T-helper 17 cell (primary cell): ENCODE data around the gene PGBD2. TPM values are rescaled to one million over a fixed set of nuclear protein-coding genes. Genes with fewer than 3 reads are reported as not detected.

ENCODE experiments used
- ATAC-seq: fragments of 150-1000 bp; cut with Tn5 transposase; 2 replicates; pipeline ENCODE4 v1.10.0; 2021; ENCODE audit warnings: mild to moderate bottlenecking, moderate library complexity
- DNase-seq, 3 donors: peaks; one replicate each; pipeline versions ENCODE4 v3.0.0 to v3.0.0-alpha.2; 2020 to 2021
- H3K9me3 ChIP-seq: one replicate; pipeline ENCODE4 v1.7.0; 2013; ENCODE audit warnings: low read length, mild to moderate bottlenecking; ENCODE audit not compliant: control insufficient read depth, poor library complexity, severe bottlenecking
- H3K27ac Mint-ChIP-seq: one replicate; pipeline ENCODE4 v1.8.0; 2022; ENCODE audit warnings: mild to moderate bottlenecking, moderate library complexity, mixed read lengths
- H3K27me3 Mint-ChIP-seq: one replicate; pipeline ENCODE4 v1.8.0; 2022; ENCODE audit warnings: mixed read lengths
- H3K36me3 Mint-ChIP-seq: one replicate; pipeline ENCODE4 v1.8.0; 2022; ENCODE audit warnings: low read depth, mixed read lengths
- H3K4me1 Mint-ChIP-seq: one replicate; pipeline ENCODE4 v1.8.0; 2022; ENCODE audit warnings: mild to moderate bottlenecking, mixed read lengths
- H3K4me3 Mint-ChIP-seq: one replicate; pipeline ENCODE4 v1.8.0; 2022; ENCODE audit warnings: mild to moderate bottlenecking, moderate library complexity, mixed read lengths
- total RNA-seq, 4 donors: library from RNA in 2 of 4; stranded (reverse) in 2 of 4; gene quantifications; one replicate each; pipeline ENCODE4 v1.2.3 and lab custom pipeline; 2022 to 2026

The PGBD2 gene, protein sequence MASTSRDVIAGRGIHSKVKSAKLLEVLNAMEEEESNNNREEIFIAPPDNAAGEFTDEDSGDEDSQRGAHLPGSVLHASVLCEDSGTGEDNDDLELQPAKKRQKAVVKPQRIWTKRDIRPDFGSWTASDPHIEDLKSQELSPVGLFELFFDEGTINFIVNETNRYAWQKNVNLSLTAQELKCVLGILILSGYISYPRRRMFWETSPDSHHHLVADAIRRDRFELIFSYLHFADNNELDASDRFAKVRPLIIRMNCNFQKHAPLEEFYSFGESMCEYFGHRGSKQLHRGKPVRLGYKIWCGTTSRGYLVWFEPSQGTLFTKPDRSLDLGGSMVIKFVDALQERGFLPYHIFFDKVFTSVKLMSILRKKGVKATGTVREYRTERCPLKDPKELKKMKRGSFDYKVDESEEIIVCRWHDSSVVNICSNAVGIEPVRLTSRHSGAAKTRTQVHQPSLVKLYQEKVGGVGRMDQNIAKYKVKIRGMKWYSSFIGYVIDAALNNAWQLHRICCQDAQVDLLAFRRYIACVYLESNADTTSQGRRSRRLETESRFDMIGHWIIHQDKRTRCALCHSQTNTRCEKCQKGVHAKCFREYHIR
- total RNA-seq (1 to 10 TPM; 2.1 to 3.6 TPM), total RNA-seq (lab: John Stamatoyannopoulos, UW) (6.5 to 17.8 reads per million in 2 donors)

DNA sequence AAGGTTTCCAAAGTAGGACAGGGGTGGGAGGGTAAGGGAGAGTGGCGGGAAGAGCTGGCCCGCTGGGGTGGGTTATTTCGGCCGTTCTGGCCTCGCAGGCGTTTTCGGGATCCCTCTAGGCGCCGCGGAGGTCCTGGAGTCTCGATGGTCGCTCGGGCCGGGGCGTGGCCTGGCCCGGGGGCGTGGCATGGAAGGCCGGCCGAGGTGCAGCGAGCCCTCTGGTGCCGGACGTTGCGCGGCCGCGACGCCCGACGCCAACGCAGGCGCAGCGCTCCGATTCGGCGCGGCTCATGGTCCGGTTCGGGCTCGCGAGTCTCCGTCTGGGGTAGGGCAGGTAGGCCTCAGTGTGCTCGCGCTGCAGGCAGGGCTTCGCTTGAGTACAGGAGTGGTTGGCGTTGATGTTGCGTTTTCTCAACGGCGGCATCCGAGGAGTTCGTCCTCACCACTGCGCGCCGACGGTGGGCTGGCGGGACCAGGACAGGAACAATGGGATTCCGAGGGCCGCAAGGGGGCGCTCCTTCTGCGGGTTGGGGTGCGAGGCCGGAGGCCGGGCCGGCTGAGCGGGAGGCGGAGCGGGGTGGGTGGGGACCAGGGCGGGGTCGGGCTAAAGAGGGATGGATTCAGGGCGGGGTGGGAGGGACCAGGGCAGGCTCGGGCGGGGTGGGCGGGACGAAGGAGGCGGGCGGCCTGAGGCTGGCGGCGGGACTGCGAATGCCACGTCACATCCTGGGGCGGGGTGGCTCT lies at the start of gene PGBD2:
Gene PGBD2, plus strand, starts transcription at position 227 of the 744 bp plus-strand sequence. CDS start 7,628 bp downstream, outside the sequence.
- Mint-ChIP-seq H3K4me1 (peaks cover 34% of the 10 kb centered on the region), H3K27me3 (no peaks in the 10 kb centered on the region), H3K27ac (peak within 1 kb of the TSS; percentile 91), H3K36me3 (peaks cover 8% of the 10 kb centered on the region), H3K4me3 (peak within 1 kb of the TSS; percentile 95)
- DNase-seq, result peak; percentile 86 to 94 (median 93)
- ATAC-seq, result peak; percentile 85
- no peaks in the 10 kb centered on the region for H3K9me3 ChIP-seq

DNA sequence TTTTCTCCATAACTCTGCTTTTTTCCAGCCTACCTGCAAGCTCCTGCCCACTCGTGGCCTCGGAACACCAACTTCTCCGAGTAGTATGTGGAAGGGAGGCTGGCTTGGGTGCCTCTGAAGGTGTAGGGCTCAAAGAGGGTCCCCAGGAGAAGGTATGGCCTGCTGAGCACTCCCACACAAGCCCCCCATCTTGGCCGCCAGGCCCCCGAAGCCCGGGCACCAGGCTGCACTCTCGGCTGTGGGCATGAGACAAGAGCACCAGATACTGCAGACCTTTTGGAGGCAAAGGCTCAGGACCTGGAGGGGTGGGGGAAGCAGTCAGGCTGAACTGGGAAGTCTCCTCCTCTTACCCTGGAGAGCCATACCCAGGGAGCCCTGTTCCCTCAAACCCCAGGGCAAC lies 48.8 kb upstream of the PGBD2 start:
- Mint-ChIP-seq H3K27me3 (no peaks in the 10 kb centered on the region), H3K4me1 (peaks cover 46% of the 10 kb centered on the region), H3K4me3 (peak overlapping the region; percentile 90), H3K27ac (peak overlapping the region; percentile 79), H3K36me3 (peaks cover 3% of the 10 kb centered on the region)
- H3K9me3 ChIP-seq, result no peaks in the 10 kb centered on the region
- no peak for ATAC-seq
- DNase-seq, result no peak

DNA sequence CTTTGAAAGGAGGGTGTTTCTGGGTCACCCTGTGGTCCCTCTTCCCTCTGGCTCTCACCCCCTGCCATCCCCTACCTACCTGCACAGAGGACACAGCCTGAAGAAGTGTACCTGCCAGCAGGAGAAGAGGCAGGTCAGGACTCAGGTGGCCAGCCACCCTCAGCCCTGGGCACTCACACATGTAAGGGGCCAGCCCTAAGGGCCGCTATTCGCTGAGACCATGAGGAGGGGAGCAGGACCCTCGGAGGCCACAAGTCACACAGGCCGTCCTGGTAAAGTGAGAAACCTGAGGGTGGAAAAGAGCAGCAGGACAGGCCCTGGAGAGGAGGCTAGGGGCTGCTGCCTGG lies 48.3 kb upstream of the PGBD2 start:
- ATAC-seq, result no peak
- peak overlapping the region; percentile 88 for H3K27ac Mint-ChIP-seq

DNA sequence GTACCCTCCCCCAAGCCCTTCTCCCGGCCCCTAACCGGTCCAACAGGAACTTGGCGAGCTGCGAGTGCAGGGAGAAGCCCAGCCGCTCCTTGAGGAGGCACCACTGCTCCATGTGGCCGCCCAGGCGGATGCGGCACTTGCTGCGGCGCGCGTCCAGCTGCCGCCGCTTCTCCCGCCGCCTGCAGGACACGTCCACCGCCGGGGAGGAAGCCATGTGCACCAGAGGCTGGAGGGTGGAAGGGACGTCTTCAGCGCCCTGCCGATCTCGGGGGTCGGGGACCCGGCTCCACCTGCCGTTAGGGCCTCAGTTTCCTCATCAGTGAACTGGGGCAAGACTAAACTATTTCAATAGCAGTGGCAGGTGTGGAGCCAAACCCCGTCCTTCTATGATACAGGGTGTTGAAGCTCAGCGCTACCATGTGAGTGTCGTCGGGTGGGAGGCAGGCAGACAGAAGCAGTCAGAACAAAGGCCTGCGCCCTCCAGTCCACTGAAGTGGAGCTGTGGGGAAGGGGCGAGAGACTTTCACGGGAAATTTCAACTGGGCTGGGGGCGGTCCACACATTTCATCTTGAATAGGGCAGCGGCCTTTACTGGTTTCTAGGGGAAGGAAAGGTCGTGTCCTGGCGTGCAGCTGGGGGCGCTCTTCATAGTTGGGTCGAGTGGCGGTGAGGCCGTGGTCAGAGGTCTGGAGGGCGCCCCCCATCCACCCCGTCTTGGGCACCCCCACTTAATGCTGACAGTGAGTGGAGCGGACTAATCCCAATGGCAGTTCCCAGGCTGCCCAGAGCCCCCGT lies 47.7 kb upstream of the PGBD2 start:
- peak overlapping the region; percentile 88 for H3K27ac Mint-ChIP-seq
- no peaks in the 10 kb centered on the region for H3K27me3 Mint-ChIP-seq
- DNase-seq, result peak in 1 of 3 donors; percentile 18
- ATAC-seq, result peak; percentile 48
- peaks cover 3% of the 10 kb centered on the region for H3K36me3 Mint-ChIP-seq
- peaks cover 52% of the 10 kb centered on the region for H3K4me1 Mint-ChIP-seq
- peak overlapping the region; percentile 90 for H3K4me3 Mint-ChIP-seq
- no peaks in the 10 kb centered on the region for H3K9me3 ChIP-seq

More for the DNA sequence above, 48.3 kb upstream of the PGBD2 start:
- no peaks in the 10 kb centered on the region for H3K9me3 ChIP-seq
- no peaks in the 10 kb centered on the region for H3K27me3 Mint-ChIP-seq
- peaks cover 3% of the 10 kb centered on the region for H3K36me3 Mint-ChIP-seq
- peak overlapping the region; percentile 90 for H3K4me3 Mint-ChIP-seq
- H3K4me1 Mint-ChIP-seq, result peaks cover 50% of the 10 kb centered on the region
- no peak for DNase-seq

DNA sequence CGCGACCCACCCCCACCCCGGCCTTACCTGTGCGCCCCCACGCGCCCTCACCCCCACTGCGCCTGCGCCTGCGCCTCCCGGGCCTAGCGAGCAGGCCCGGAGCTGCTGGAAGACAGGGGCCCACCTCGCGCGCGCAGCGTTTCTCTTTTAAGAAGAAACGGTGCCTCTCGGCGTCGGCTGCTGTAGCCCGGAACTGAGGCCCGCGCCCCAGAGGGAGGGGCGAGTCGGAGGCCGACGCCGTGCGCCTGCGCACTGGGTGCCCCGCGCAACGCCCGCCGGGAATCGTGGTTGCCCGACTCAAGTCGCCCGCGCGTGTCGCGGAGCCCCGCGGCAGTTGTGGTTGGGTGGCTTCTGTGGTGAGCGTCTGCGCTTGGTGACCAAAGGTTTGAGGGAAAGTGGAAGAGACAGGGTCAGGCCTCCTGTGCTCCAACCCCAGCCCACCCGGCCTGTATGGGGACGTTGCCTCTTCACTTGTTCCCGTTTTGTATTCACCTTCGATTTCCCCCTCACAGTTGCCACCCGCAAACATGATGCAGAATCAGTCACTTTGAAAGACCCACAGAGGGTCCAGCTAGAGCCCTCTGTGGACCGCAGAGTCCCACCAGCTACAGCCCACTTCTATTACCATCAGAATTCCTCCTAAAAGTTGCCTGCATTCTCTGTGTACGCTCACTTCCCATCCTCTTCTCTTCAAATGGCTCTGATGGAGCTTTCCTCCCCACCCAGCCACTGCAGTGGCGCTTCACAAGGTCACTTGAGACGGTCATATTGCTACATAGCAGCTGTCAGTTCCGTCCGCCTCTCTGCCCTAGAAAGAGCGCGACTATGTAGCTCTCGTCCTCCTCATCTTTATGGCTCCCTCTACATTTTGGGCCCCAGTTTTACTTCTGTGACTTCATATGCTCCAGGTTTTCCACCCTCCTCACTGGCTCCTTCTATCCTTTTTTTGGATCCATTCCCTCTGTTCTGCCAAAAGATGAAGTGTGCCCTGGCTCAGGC lies 46.8 kb upstream of the PGBD2 start, which contains the start of gene ZNF692:
Gene ZNF692, minus strand, starts transcription at position 195 of the 999 bp plus-strand sequence. CDS start 776 bp downstream, outside the sequence.
- peaks cover 3% of the 10 kb centered on the region for H3K36me3 Mint-ChIP-seq
- peak; percentile 93 to 94 (median 94) for DNase-seq
- H3K27ac Mint-ChIP-seq, result peak within 1 kb of the TSS; percentile 88
- H3K4me1 Mint-ChIP-seq, result peaks cover 60% of the 10 kb centered on the region
- H3K4me3 Mint-ChIP-seq, result peak within 1 kb of the TSS; percentile 90
- no peaks in the 10 kb centered on the region for H3K9me3 ChIP-seq
- H3K27me3 Mint-ChIP-seq, result no peaks in the 10 kb centered on the region
- ATAC-seq, result peak; percentile 91

DNA sequence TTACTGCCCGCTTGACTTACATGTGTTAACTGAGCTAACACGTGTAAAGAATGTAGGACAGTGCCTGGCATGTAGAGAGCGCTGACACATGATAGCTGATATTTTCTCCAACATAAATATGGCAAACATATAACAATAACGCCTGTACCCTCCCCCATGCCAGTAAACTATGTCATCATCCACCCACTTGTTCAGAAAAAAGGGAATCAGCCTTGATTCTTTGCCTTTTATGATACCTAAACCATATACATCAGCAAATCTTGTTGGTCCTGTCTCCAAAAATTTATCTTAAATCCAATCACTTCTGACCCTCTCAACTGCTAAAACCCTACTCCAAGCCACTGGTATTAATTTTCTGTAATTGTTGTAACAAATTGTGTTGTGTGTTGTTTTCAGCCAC lies 46.0 kb upstream of the PGBD2 start:
- DNase-seq (no peak), ATAC-seq (no peak)
- no peaks in the 10 kb centered on the region for H3K27me3 Mint-ChIP-seq
- no peaks in the 10 kb centered on the region for H3K36me3 Mint-ChIP-seq
- peak overlapping the region; percentile 90 for H3K4me3 Mint-ChIP-seq
- H3K9me3 ChIP-seq, result no peaks in the 10 kb centered on the region
- peak overlapping the region; percentile 88 for H3K27ac Mint-ChIP-seq
- peaks cover 58% of the 10 kb centered on the region for H3K4me1 Mint-ChIP-seq

DNA sequence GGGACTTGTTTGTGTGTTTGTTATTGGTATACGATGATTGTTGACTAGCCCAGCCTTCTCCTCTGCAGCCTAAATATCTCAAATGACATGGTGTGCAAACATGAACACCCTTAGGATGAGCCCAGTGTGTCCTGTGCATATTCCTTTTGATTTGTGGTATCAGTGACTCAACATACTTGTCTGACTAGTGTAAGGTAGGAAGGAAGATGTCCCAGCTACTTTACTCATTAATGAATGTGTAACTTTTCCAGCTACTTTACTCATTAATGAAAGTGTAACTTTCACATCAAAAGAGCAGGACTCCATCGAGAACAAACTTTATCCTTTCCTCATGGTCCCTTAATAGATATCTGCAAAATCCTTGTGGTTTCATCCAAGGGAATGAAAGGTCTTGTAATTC lies 44.4 kb upstream of the PGBD2 start:
- no peaks in the 10 kb centered on the region for H3K9me3 ChIP-seq
- DNase-seq, result no peak
- peaks cover 51% of the 10 kb centered on the region for H3K4me1 Mint-ChIP-seq
- H3K36me3 Mint-ChIP-seq, result no peaks in the 10 kb centered on the region
- H3K4me3 Mint-ChIP-seq, result no peak overlapping the region
- H3K27ac Mint-ChIP-seq, result no peak overlapping the region
- no peak for ATAC-seq
- no peaks in the 10 kb centered on the region for H3K27me3 Mint-ChIP-seq

DNA sequence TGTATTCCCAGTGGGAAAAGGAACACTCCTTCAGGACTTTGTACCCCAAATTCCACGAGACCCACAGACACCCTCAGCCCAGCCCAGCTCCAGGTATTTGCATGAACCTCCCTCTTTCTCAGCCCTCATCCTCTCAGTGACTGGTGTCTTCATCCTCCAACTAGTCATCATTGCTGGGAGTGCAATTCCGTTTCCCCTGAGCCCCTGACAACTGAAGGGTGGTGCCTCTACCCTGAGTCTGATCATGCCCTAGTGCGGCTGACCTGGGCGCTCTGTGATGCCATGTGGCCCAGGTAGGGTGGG lies 43.4 kb upstream of the PGBD2 start:
- Mint-ChIP-seq H3K4me3 (peak overlapping the region; percentile 90), H3K36me3 (no peaks in the 10 kb centered on the region), H3K27ac (peak overlapping the region; percentile 92), H3K27me3 (no peaks in the 10 kb centered on the region), H3K4me1 (peaks cover 46% of the 10 kb centered on the region)
- no peaks in the 10 kb centered on the region for H3K9me3 ChIP-seq
- no peak for DNase-seq
- ATAC-seq, result peak; percentile 3

DNA sequence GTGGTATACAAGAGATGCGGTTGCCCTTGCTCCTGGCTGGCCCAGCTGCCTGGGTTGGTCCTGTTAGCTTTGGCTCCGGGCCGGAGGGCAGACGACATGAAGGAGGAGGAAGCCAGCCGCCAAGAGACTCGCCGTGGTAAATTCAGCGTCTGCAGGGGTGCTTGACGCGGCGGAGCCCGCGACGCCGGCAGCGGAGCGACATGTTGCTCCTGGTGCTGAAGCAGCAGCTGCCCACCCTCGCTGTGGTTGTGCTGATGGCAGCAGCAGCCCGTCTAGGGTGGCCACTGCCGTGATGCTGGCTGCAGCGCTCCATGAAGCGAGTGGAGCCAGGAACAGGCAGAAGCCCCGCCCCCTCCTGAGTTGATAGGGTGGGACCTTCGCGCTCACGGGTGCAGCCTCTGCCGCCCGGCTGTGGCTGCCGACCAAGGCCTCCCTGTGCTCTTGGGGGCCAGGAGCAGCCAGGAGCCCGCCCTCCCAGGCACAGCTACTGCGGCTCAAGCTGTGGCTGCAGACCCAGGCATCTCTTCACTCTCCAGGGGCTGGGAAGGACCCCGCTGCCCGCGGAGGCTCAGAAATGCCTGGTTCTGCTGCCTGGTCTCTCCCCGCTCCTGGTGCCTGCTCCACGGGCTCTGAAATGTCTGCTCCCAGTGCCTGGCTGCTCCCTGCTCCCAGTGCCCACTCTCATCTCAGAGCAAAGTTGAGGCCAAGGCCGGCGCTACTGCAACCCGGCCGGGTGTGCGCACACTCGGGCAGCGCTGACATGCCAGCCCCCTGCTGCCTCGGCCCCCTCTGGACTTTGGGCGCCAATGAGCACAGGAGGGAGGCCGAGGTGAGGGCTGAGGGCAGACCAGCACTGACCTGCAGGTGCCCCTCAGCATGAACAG lies 42.8 kb upstream of the PGBD2 start:
- Mint-ChIP-seq H3K36me3 (no peaks in the 10 kb centered on the region), H3K27ac (peak overlapping the region; percentile 92), H3K27me3 (no peaks in the 10 kb centered on the region), H3K4me3 (peak overlapping the region; percentile 90), H3K4me1 (peaks cover 40% of the 10 kb centered on the region)
- no peaks in the 10 kb centered on the region for H3K9me3 ChIP-seq
- peak; percentile 61 for ATAC-seq
- peak; percentile 55 to 76 (median 74) for DNase-seq

DNA sequence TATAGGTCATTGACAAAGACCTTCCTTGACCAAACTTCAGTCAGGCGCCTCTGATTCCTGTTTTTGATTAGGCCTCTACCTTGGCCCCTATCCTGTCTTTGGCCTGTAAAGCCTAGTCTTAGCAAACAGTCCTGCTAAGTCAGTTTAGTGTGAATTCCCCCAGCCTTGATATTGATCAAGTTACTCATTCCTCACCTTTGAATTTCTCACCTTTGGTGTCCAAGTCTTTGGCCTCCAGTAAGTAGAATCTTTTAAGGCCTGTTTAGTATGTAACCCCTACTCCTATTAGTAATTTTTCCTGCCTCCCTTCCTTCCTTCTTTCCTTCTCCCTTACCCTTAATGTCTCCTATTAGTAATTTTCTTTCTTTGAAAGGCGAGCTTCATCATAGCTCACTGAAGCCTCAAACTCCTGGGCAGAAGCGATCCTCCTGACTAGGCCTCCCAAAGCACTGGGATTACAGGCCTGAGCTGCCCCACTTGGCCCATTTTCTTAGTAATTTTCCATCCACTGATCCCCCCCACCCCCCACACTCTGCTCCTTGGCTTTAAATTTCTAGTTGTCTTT lies 34.1 kb upstream of the PGBD2 start:
- Mint-ChIP-seq H3K4me1 (peaks cover 16% of the 10 kb centered on the region), H3K36me3 (peaks cover 2% of the 10 kb centered on the region), H3K4me3 (peak overlapping the region; percentile 21), H3K27ac (peak overlapping the region; percentile 98), H3K27me3 (peaks cover 10% of the 10 kb centered on the region)
- H3K9me3 ChIP-seq, result no peaks in the 10 kb centered on the region
- DNase-seq (no peak), ATAC-seq (no peak)
